Right cardiac atrium (tissue), 5 donors: ENCODE results near the gene EFL1. TPM values are rescaled to one million over a fixed set of nuclear protein-coding genes. Genes with fewer than 3 reads are reported as not detected.
A peak's percentile ranks its signal among the peaks of the same experiment; 100 is the strongest.
"Not testable (repeated sequence)": the region's sequence is repeated elsewhere in the genome, so short reads cannot be mapped to it uniquely, and the experiment has no call there.

Experiments
- ATAC-seq, 2 donors: fragments of 200-7000 bp; cut with Tn5 transposase; one replicate each; pipeline versions ENCODE4 v1.8.0 to v1.9.1; 2020; ENCODE audit warnings: moderate library complexity in 2 of 2, mild to moderate bottlenecking in 1 of 2
- DNase-seq, 3 donors: peaks; one replicate each; pipeline ENCODE4 v3.0.0-alpha.2; 2020
- H3K27ac ChIP-seq: one replicate; pipeline ENCODE4 v1.5.1; 2013; ENCODE audit warnings: mild to moderate bottlenecking, low read length, control low read depth, moderate library complexity
- H3K27me3 ChIP-seq: one replicate; pipeline ENCODE4 v1.6.1; 2013; ENCODE audit not compliant: control insufficient read depth, insufficient read depth
- H3K4me1 ChIP-seq: one replicate; pipeline ENCODE4 v1.6.1; 2013; ENCODE audit warnings: low read length; ENCODE audit not compliant: control insufficient read depth, insufficient read depth
- H3K4me3 ChIP-seq: one replicate; pipeline ENCODE4 v1.5.1; 2013; ENCODE audit warnings: low read length, control low read depth
- H3K9me3 ChIP-seq: one replicate; pipeline ENCODE4 v1.6.1; 2013; ENCODE audit warnings: low read length; ENCODE audit not compliant: control insufficient read depth
- WGBS: extraction: QIAGEN DNeasy Blood & Tissue Kit; methylation state at CpG from one replicate; pipeline ENCODE4 v1.1.7; 2013; 5-methylcytosine and 5-hydroxymethylcytosine counted together
- intact Hi-C, 4 donors: fragments of 100-400 bp; cut with DNase I; formaldehyde crosslinking; loops; one replicate each; pipeline versions ENCODE4 v1.11.0 to v1.14.0; 2022 to 2023
- polyA plus RNA-seq: library from polyadenylated mRNA; stranded (reverse); fragments of 200-250 nt; gene quantifications from one replicate; pipeline ENCODE4 v1.2.3, GENCODE V29; 2013
- total RNA-seq, 4 donors: library from RNA; stranded (reverse); fragmentation: NEBNext Ultra II Directional; extraction: Animal tissue kit (Norgen Biotek cat#: 25700); gene quantifications; one replicate each; pipeline ENCODE4 v1.2.1, GENCODE V29; 2021
- donor health status: healthy with polysubstance abuse.
- donor health status: DM: no; HTN: yes; CAD: no.
- donor health status: DM: no; HTN: no; CAD: no.
- donor health status: DM: no; HTN: yes; CAD: no; lungs with severe emphysema.
- donor health status: DM: yes; HTN: yes; CAD: no.

EFL1 gene
- total and polyA plus RNA-seq, 5 donors: 5.9 to 15.4 (median 11.0) TPM

- DNase-seq (peak in 1 of 3 donors; percentile 24), ATAC-seq (no peak)
- no peaks in the 10 kb centered on the region for H3K9me3 ChIP-seq
- H3K27me3 ChIP-seq: no peaks in the 10 kb centered on the region
- 88% methylated on average over 7 of the region's 7 CpGs for WGBS
- no peak overlapping the region for H3K4me3 ChIP-seq
- intact Hi-C loops: no loop called here
- H3K4me1 ChIP-seq: peaks cover 2% of the 10 kb centered on the region
- H3K27ac ChIP-seq: peak overlapping the region; percentile 44
Measured at GRCh38 chr15:82300883-82301282, 38.3 kb upstream of the EFL1 start.

GRCh38 chr15:82300326-82300725, 37.8 kb upstream of the EFL1 start:
- H3K9me3 ChIP-seq, H3K4me1 ChIP-seq, H3K27me3 ChIP-seq, H3K4me3 ChIP-seq, intact Hi-C loops: not testable (repeated sequence)
- DNase-seq (peak in 2 of 3 donors; percentile 20 to 21), ATAC-seq (peak; percentile 39 to 85)
- H3K27ac ChIP-seq: peak overlapping the region; percentile 44
- 44% methylated on average over 6 of the region's 6 CpGs for WGBS

GRCh38 chr15:82299511-82299914, 37.0 kb upstream of the EFL1 start:
- ATAC-seq: not testable (repeated sequence)

GRCh38 chr15:82298520-82298919, 36.0 kb upstream of the EFL1 start:
- ATAC-seq (no peak), DNase-seq (peak in 1 of 3 donors; percentile 61)
- Histone ChIP-seq H3K27ac (no peak overlapping the region), H3K27me3 (no peaks in the 10 kb centered on the region), H3K9me3 (no peaks in the 10 kb centered on the region), H3K4me3 (no peak overlapping the region), H3K4me1 (peaks cover 2% of the 10 kb centered on the region)
- 21% methylated on average over 44 of the region's 44 CpGs for WGBS
- intact Hi-C loops: no loop called here

More at GRCh38 chr15:82299511-82299914, 37.0 kb upstream of the EFL1 start:
- WGBS: 73% methylated on average over 3 of the region's 6 CpGs
- H3K9me3 ChIP-seq, H3K27ac ChIP-seq, intact Hi-C loops, H3K4me1 ChIP-seq, H3K4me3 ChIP-seq, H3K27me3 ChIP-seq, DNase-seq: not testable (repeated sequence)

GRCh38 chr15:82298032-82298431, 35.5 kb upstream of the EFL1 start:
- intact Hi-C loops: no loop called here
- peaks cover 2% of the 10 kb centered on the region for H3K4me1 ChIP-seq
- no peak overlapping the region for H3K27ac ChIP-seq
- no peak overlapping the region for H3K4me3 ChIP-seq
- no peaks in the 10 kb centered on the region for H3K9me3 ChIP-seq
- 92% methylated on average over 13 of the region's 13 CpGs for WGBS
- H3K27me3 ChIP-seq: no peaks in the 10 kb centered on the region
- no peak for DNase-seq
- ATAC-seq: no peak

- H3K4me3 ChIP-seq: no peak overlapping the region
- no peak for ATAC-seq
- H3K27ac ChIP-seq: no peak overlapping the region
- H3K9me3 ChIP-seq: no peaks in the 10 kb centered on the region
- 91% methylated on average over 5 of the region's 5 CpGs for WGBS
- intact Hi-C loops: no loop called here
- H3K27me3 ChIP-seq: no peaks in the 10 kb centered on the region
- DNase-seq: no peak
- H3K4me1 ChIP-seq: peaks cover 2% of the 10 kb centered on the region
Measured at GRCh38 chr15:82297546-82297945, 35.0 kb upstream of the EFL1 start.

GRCh38 chr15:82294061-82294690, 31.6 kb upstream of the EFL1 start:
- intact Hi-C loops: no loop called here
- no peak overlapping the region for H3K27ac ChIP-seq
- ATAC-seq (no peak), DNase-seq (no peak)
- H3K4me1 ChIP-seq: no peaks in the 10 kb centered on the region
- H3K4me3 ChIP-seq: no peak overlapping the region
- H3K27me3 ChIP-seq: no peaks in the 10 kb centered on the region
- H3K9me3 ChIP-seq: no peaks in the 10 kb centered on the region
- 47% methylated on average over 11 of the region's 11 CpGs for WGBS

GRCh38 chr15:82292271-82292670, 29.7 kb upstream of the EFL1 start:
- Histone ChIP-seq H3K27me3 (no peaks in the 10 kb centered on the region), H3K4me3 (no peak overlapping the region), H3K9me3 (no peaks in the 10 kb centered on the region), H3K4me1 (no peaks in the 10 kb centered on the region), H3K27ac (no peak overlapping the region)
- ATAC-seq: no peak
- WGBS: 81% methylated on average over 5 of the region's 5 CpGs
- intact Hi-C loops: no loop called here
- DNase-seq: no peak

- intact Hi-C loops, H3K27me3 ChIP-seq, H3K4me3 ChIP-seq, H3K4me1 ChIP-seq, H3K27ac ChIP-seq, DNase-seq, H3K9me3 ChIP-seq, ATAC-seq: not testable (repeated sequence)
- WGBS: 85% methylated on average over 2 of the region's 2 CpGs
Measured at GRCh38 chr15:82288202-82288601, 25.7 kb upstream of the EFL1 start.

- DNase-seq, H3K4me3 ChIP-seq, H3K27ac ChIP-seq, H3K9me3 ChIP-seq, H3K27me3 ChIP-seq, ATAC-seq, intact Hi-C loops, H3K4me1 ChIP-seq: not testable (repeated sequence)
- 53% methylated on average over 4 of the region's 4 CpGs for WGBS
Measured at GRCh38 chr15:82286475-82286874, 23.9 kb upstream of the EFL1 start.

- H3K4me3 ChIP-seq, DNase-seq, intact Hi-C loops: not testable (repeated sequence)
Measured at GRCh38 chr15:82284381-82284780, 21.8 kb upstream of the EFL1 start.

GRCh38 chr15:82282386-82282785, 19.9 kb upstream of the EFL1 start:
- intact Hi-C loops: not testable (repeated sequence)
- 87% methylated on average over 4 of the region's 4 CpGs for WGBS

More at GRCh38 chr15:82284381-82284780, 21.8 kb upstream of the EFL1 start:
- not testable (repeated sequence) for ATAC-seq, H3K27me3 ChIP-seq, H3K27ac ChIP-seq, H3K9me3 ChIP-seq, H3K4me1 ChIP-seq
- 78% methylated on average over 1 of the region's 2 CpGs for WGBS

More at GRCh38 chr15:82282386-82282785, 19.9 kb upstream of the EFL1 start:
- not testable (repeated sequence) for H3K4me1 ChIP-seq, H3K27me3 ChIP-seq, ATAC-seq, H3K4me3 ChIP-seq, H3K27ac ChIP-seq, H3K9me3 ChIP-seq, DNase-seq
